ENCODE data around the gene E2F3. TPM values are rescaled to one million over a fixed set of nuclear protein-coding genes. Genes with fewer than 3 reads are reported as not detected.

Gene E2F3
- total RNA-seq, 1 donor: 11.1 TPM

GRCh38 chr6:20538131-20538662, 136.5 kb downstream of the E2F3 start:
- H3K27me3 ChIP-seq (ENCODE audit: insufficient read depth, low read length): no peaks in the 10 kb centered on the region
- H3K4me3 ChIP-seq (ENCODE audit: low read length): no peak overlapping the region
- no peaks in the 10 kb centered on the region for H3K9me3 ChIP-seq (ENCODE audit: low read depth, low read length)
- H3K4me1 ChIP-seq (ENCODE audit: insufficient read depth, low read length): peaks cover 22% of the 10 kb centered on the region

GRCh38 chr6:20538907-20539306, 137.2 kb downstream of the E2F3 start:
- Histone ChIP-seq H3K4me1 (ENCODE audit: insufficient read depth, low read length) (peaks cover 18% of the 10 kb centered on the region), H3K27me3 (ENCODE audit: insufficient read depth, low read length) (no peaks in the 10 kb centered on the region), H3K9me3 (ENCODE audit: low read depth, low read length) (no peaks in the 10 kb centered on the region), H3K4me3 (ENCODE audit: low read length) (no peak overlapping the region)

- H3K27me3 ChIP-seq (ENCODE audit: insufficient read depth, low read length): no peaks in the 10 kb centered on the region
- no peaks in the 10 kb centered on the region for H3K9me3 ChIP-seq (ENCODE audit: low read depth, low read length)
- peaks cover 17% of the 10 kb centered on the region for H3K4me1 ChIP-seq (ENCODE audit: insufficient read depth, low read length)
- no peak overlapping the region for H3K4me3 ChIP-seq (ENCODE audit: low read length)
These were observed 137.7 kb downstream of the E2F3 start for GRCh38 chr6:20539387-20539786.

- Histone ChIP-seq H3K4me3 (ENCODE audit: low read length) (no peak overlapping the region), H3K27me3 (ENCODE audit: insufficient read depth, low read length) (no peaks in the 10 kb centered on the region), H3K4me1 (ENCODE audit: insufficient read depth, low read length) (peaks cover 10% of the 10 kb centered on the region), H3K9me3 (ENCODE audit: low read depth, low read length) (no peaks in the 10 kb centered on the region)
These were observed 139.0 kb downstream of the E2F3 start for GRCh38 chr6:20540683-20541082.

- Histone ChIP-seq H3K4me3 (ENCODE audit: low read length) (no peak overlapping the region), H3K9me3 (ENCODE audit: low read depth, low read length) (no peaks in the 10 kb centered on the region), H3K4me1 (ENCODE audit: insufficient read depth, low read length) (peaks cover 6% of the 10 kb centered on the region)
These were observed 139.7 kb downstream of the E2F3 start for GRCh38 chr6:20541382-20541781.

GRCh38 chr6:20542927-20543602, 141.4 kb downstream of the E2F3 start:
- H3K27me3 ChIP-seq (ENCODE audit: insufficient read depth, low read length): no peaks in the 10 kb centered on the region
- H3K4me1 ChIP-seq (ENCODE audit: insufficient read depth, low read length): peaks cover 6% of the 10 kb centered on the region
- H3K4me3 ChIP-seq (ENCODE audit: low read length): no peak overlapping the region
- no peaks in the 10 kb centered on the region for H3K9me3 ChIP-seq (ENCODE audit: low read depth, low read length)

More at GRCh38 chr6:20541382-20541781, 139.7 kb downstream of the E2F3 start:
- H3K27me3 ChIP-seq (ENCODE audit: insufficient read depth, low read length): no peaks in the 10 kb centered on the region

Other genes with a start within 250 kb of the E2F3 start
- 9.9 TPM for gene MBOAT1, start 189.4 kb upstream of the E2F3 start, total RNA-seq
- gene CDKAL1, start 132.6 kb downstream of the E2F3 start, total RNA-seq: 26.6 TPM

All from mononuclear cell (primary cell).